ENCODE results near the gene DCLK3.
A peak's percentile ranks its signal among the peaks of the same experiment; 100 is the strongest.

Gene DCLK3

DNA sequence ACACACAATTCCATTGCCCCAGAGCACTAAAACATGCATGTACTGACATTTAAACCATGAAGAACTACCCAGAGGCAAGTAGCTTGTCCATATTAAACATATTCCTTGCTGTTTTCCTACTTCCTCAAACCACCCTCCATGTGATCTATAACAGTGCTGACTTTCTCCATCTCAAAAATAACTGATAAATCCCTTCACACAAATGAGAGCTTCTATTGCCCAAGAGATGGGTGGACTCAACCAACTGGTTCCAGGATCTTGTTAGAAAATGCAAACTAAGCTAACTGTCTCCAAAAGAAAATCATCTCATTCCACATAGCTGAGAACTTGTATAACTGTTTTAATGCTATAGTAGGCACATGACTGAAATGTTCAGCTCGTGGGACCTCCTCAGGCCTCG, 29.6 kb downstream of the DCLK3 start:
- TF ChIP-seq, protein P1, sequence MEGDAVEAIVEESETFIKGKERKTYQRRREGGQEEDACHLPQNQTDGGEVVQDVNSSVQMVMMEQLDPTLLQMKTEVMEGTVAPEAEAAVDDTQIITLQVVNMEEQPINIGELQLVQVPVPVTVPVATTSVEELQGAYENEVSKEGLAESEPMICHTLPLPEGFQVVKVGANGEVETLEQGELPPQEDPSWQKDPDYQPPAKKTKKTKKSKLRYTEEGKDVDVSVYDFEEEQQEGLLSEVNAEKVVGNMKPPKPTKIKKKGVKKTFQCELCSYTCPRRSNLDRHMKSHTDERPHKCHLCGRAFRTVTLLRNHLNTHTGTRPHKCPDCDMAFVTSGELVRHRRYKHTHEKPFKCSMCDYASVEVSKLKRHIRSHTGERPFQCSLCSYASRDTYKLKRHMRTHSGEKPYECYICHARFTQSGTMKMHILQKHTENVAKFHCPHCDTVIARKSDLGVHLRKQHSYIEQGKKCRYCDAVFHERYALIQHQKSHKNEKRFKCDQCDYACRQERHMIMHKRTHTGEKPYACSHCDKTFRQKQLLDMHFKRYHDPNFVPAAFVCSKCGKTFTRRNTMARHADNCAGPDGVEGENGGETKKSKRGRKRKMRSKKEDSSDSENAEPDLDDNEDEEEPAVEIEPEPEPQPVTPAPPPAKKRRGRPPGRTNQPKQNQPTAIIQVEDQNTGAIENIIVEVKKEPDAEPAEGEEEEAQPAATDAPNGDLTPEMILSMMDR (IDR thresholded peaks at IDR 0.05; ENCODE audit: insufficient read depth, missing control alignments) = no peak
- DNase-seq (ENCODE audit: insufficient read length, low spot score) (no peak), FAIRE-seq (no peak)

DNA sequence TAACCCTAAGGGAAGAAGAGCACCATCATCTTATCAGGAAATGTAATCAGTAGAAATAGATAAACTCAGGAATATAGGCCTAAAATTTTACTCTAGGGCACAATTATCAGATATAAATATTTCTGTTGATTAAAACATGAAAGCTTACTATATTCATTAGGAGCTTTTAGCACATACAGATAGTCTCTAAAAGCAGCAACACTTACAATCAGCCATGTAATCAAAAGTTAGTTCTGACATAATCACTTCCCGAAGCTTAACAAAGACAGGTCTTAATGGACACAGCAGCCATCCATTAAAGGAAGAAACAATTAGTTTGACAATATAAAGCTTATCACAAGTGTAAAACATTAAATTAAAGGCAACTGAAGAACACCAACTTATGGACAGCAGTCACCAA, 30.6 kb downstream of the DCLK3 start:
- no peak for DNase-seq (ENCODE audit: insufficient read length, low spot score)
- TF ChIP-seq, protein P1 (IDR thresholded peaks at IDR 0.05; ENCODE audit: insufficient read depth, missing control alignments) = no peak
- peak; percentile 67 for FAIRE-seq

DNA sequence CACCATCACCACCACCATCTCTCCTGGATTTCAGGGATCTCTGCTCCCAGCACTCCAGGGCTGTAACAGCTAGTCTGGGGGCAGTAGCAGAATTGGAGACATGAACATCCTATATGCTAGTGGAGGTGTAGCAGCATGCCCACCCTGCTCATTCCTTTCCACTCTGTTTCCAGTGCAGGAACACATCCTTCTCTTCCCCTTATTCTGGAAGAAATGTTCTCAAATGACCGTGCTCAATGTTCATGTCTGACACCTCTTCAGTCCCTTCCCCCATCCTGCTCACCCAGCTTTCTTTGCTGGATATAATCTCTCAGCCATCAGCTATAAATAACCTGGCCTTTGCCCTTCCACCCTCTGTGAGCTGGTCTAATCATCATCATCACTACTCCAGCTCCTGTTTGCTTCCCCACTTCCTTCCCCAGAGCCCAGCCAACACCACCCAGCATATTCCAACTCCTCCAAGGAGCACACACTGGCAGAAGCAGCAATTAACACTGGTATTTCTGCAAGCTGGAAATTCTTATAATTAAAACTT, 31.1 kb downstream of the DCLK3 start:
- FAIRE-seq = no peak
- TF ChIP-seq, protein P1 (IDR thresholded peaks at IDR 0.05; ENCODE audit: insufficient read depth, missing control alignments) = no peak
- DNase-seq (ENCODE audit: insufficient read length, low spot score) = no peak

DNA sequence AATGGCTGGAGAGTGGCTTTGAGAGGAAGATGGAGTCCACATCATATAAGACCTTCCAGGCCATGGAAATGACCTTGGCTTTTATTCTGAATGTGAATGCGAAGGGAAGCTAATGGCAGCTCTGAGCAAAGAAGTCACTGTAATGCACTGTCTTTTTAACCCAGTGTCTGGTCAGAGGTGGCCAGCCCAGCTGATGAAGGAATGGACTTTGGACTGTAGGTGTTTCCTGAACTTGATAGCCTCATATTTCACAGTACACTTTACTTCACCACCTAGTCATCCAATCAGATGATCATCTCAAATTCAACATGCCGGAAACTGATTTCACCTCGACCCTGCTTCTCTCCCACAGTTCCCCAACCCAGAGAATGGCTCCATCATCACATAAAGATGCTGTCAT, 33.4 kb downstream of the DCLK3 start:
- TF ChIP-seq, protein P1 (IDR thresholded peaks at IDR 0.05; ENCODE audit: insufficient read depth, missing control alignments) = no peak
- no peak for DNase-seq (ENCODE audit: insufficient read length, low spot score)
- no peak for FAIRE-seq

DNA sequence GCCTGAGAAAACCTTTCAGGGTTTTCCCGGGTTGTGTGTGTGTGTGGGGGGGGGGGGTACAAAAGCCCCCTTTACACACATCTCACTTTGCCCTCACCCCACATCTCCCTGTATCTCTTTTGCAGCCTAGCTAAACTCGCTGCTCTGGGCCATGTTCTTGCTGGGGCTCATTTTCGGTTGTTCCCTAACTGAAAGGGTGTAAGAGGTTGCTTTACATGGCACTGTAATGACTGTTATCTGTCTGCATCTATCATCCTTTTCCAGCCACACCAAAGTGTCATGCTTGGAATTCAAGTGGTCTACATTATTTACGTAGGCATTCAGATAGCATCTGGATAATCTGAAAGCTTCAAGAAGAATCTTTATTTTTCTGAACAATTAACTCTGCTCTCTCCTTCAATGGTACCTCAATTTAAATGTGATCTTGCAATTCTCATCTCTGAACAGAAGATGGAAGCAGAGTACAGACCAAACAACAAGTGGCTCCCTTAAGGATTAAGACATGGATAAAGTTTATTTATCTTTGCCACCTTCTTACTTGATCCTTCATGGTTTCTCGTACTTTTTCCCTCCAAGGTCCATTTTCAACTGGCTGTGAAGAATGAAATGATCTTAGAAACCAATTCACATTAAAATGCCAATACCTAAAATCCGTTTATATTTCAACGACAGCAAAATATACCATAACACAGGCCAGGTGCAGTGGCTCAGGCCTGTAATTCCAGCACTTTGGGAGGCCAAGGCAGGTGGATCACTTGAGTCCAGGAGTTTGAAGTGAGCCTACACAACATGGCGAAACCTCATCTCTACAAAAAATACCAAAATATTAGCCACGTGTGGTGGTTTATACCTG, 34.9 kb downstream of the DCLK3 start:
- FAIRE-seq (peak; percentile 94), DNase-seq (ENCODE audit: insufficient read length, low spot score) (no peak)
- TF ChIP-seq, protein P1 (IDR thresholded peaks at IDR 0.05; ENCODE audit: insufficient read depth, missing control alignments) = peak; percentile 96

DNA sequence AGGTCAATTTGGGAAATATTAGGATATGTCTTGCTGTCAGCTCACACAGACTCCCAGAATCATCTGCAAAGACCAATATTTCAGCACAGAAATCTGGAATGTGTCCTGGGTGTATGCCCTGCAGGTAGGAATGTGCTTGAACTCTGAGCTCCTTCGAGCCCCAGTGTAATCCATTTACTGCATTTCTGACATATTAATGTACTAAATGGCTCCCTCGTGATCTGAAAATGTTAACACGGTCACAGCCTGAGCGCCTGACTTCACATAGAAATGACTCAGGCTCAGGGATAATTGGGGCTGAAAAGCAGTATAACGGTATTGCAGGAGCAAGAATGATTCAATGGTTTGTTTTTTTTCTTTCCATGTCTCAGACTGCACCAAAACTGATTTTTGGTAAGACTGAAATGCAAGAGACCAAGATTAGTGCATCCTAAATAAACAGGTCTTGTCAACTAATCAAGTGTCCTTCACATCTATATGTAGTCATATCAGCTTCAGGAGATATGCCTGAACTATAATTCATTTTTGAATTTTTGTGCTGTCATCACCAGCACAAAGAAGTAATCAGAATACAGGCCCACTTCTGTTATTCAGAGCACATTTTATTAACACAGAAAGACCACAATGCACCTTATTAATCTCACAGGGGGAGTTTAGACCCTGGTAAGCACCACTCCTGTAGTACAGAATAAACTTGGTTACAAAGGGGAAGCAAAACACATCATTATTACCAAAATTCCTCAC, 49.8 kb downstream of the DCLK3 start:
- FAIRE-seq (no peak), DNase-seq (ENCODE audit: insufficient read length, low spot score) (no peak)
- TF ChIP-seq, protein P1 (IDR thresholded peaks at IDR 0.05; ENCODE audit: insufficient read depth, missing control alignments) = no peak
